ENCODE measurements around the gene KCNJ10. TPM values are rescaled to one million over a fixed set of nuclear protein-coding genes. Genes with fewer than 3 reads are reported as not detected.

Gene KCNJ10
- total and polyA plus RNA-seq, 7 experiments from 2014 or later: 0.29 to 0.32 TPM; not detected in 5

- Histone ChIP-seq H3K4me3 (ENCODE audit: low read length) (no peak overlapping the region), H3K36me3 (ENCODE audit: control insufficient read depth in 2 of 3, insufficient read depth in 3 of 3, low read length in 3 of 3) (no peaks in the 10 kb centered on the region), H3K27me3 (ENCODE audit: control insufficient read depth in 2 of 2, insufficient read depth in 2 of 2, low read length in 2 of 2) (no peaks in the 10 kb centered on the region), H3K27ac (ENCODE audit: low read depth, low read length) (no peak overlapping the region), H3K4me1 (ENCODE audit: control insufficient read depth in 2 of 2, insufficient read depth in 2 of 2, low read length in 2 of 2) (no peaks in the 10 kb centered on the region), H3K9me3 (ENCODE audit: control insufficient read depth in 2 of 3, low read length in 3 of 3) (no peaks in the 10 kb centered on the region)
- intact Hi-C loops (cut with micrococcal nuclease): no loop called here
- POLR2A ChIA-PET: no interaction called here
- Mint-ChIP-seq H3K4me1 (peaks cover 0 to 2% (median 0%) of the 10 kb centered on the region in 7 donors), H3K27me3 (peaks cover 7 to 39% (median 14%) of the 10 kb centered on the region in 5 donors), H3K36me3 (no peaks in the 10 kb centered on the region), H3K27ac (no peak overlapping the region), H3K4me3 (no peak overlapping the region), H3K9me3 (no peaks in the 10 kb centered on the region)
- CTCF ChIA-PET: no interaction called here
- no peak for ATAC-seq
- DNase-seq: no peak
These were observed 7.8 kb downstream of the KCNJ10 start for GRCh38 chr1:160062230-160062532.

DNA sequence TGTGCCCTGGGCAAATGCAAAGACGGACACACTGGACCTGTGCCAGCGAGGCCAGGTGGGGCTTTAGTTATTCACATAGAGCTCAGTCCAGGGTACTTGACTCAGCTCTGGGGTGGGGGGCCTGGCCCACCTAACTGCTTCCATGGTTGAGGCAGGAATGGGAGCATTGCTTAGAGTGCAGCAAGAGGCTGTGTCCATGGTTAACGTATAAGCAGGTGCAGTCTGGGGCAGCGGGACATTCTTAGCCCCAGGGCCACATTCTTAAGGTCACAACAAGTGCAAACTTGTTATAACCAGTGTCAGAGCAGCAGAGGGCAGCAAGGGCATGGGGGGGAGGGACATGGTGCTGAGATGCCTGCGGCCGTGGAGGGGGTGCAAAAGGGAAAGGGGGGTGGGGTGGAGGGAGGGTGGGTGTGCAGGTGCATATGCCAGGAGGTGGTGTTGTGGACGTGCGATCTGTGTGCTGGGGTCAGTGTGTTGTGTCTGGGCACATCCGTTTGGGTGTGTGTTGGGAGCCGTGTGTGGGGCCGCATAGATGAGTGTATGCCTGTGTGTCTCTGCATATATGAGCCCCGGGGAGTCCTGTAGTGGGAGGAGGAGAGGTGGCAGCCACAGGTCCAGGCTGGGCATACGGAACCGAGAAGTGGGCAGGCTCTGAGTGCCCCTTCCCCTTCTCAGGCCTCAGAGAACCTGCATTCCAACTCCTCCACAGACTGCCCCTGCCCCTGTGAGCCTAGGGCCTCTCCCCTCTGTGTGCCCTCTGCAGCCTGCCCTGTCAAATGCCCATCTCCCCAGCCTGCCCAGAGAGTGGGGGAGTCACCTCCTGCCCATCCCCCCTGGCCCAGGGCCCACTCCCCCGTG is 8.4 kb downstream of the KCNJ10 start:
- ChIA-PET POLR2A (no interaction called here), CTCF (no interaction called here)
- Mint-ChIP-seq H3K27ac (no peak overlapping the region), H3K4me1 (peaks cover 0 to 2% (median 0%) of the 10 kb centered on the region in 7 donors), H3K4me3 (no peak overlapping the region), H3K36me3 (no peaks in the 10 kb centered on the region), H3K27me3 (peaks cover 8 to 35% (median 14%) of the 10 kb centered on the region in 5 donors), H3K9me3 (no peaks in the 10 kb centered on the region)
- H3K27me3 ChIP-seq (ENCODE audit: control insufficient read depth in 2 of 2, insufficient read depth in 2 of 2, low read length in 2 of 2): no peaks in the 10 kb centered on the region
- no peak for ATAC-seq
- no peak for DNase-seq
- no peaks in the 10 kb centered on the region for H3K4me1 ChIP-seq (ENCODE audit: control insufficient read depth in 2 of 2, insufficient read depth in 2 of 2, low read length in 2 of 2)
- H3K4me3 ChIP-seq (ENCODE audit: low read length): no peak overlapping the region
- H3K9me3 ChIP-seq (ENCODE audit: control insufficient read depth in 2 of 3, low read length in 3 of 3): no peaks in the 10 kb centered on the region
- intact Hi-C loops (cut with micrococcal nuclease): no loop called here
- no peak overlapping the region for H3K27ac ChIP-seq (ENCODE audit: low read depth, low read length)
- no peaks in the 10 kb centered on the region for H3K36me3 ChIP-seq (ENCODE audit: control insufficient read depth in 2 of 3, insufficient read depth in 3 of 3, low read length in 3 of 3)

DNA sequence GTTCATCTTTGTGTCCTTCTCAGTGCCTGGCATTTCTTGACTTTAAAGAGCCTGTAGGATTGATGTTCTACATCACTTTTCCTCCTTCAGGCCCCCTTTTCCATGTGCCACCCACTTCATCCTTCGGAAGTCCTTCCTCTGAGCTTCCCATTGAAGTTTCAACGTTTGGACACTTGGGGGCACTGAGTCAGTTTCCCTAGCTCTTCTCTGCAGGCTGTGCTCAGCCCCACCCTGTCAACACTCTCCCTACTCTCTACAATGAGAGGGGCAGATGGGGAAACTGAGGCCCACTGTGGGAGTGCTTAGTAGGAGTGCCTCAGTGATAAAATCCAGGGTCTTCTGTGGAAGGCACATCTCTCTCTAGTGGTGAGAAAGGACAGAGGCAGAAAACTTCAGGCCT is 11.9 kb downstream of the KCNJ10 start:
- CTCF ChIA-PET: interaction anchor here (0.8 kb wide), 1 partner anchor 12 kb away, joined by 3 read pairs; no protein-coding TSS in a partner anchor
- Mint-ChIP-seq H3K27me3 (peaks cover 8 to 44% (median 25%) of the 10 kb centered on the region in 5 donors), H3K36me3 (no peaks in the 10 kb centered on the region), H3K9me3 (no peaks in the 10 kb centered on the region), H3K4me3 (no peak overlapping the region), H3K4me1 (peaks cover 0 to 4% (median 0%) of the 10 kb centered on the region in 7 donors), H3K27ac (no peak overlapping the region)
- no peaks in the 10 kb centered on the region for H3K4me1 ChIP-seq (ENCODE audit: control insufficient read depth in 2 of 2, insufficient read depth in 2 of 2, low read length in 2 of 2)
- no peak for DNase-seq
- no peaks in the 10 kb centered on the region for H3K27me3 ChIP-seq (ENCODE audit: control insufficient read depth in 2 of 2, insufficient read depth in 2 of 2, low read length in 2 of 2)
- no peak overlapping the region for H3K4me3 ChIP-seq (ENCODE audit: low read length)
- POLR2A ChIA-PET: interaction anchor here (1.0 kb wide), 1 partner anchor 16 kb away, joined by 3 read pairs; no protein-coding TSS in a partner anchor
- ATAC-seq: no peak
- intact Hi-C loops (cut with micrococcal nuclease): no loop called here
- H3K27ac ChIP-seq (ENCODE audit: low read depth, low read length): no peak overlapping the region
- no peaks in the 10 kb centered on the region for H3K9me3 ChIP-seq (ENCODE audit: control insufficient read depth in 2 of 3, low read length in 3 of 3)
- H3K36me3 ChIP-seq (ENCODE audit: control insufficient read depth in 2 of 3, insufficient read depth in 3 of 3, low read length in 3 of 3): no peaks in the 10 kb centered on the region

DNA sequence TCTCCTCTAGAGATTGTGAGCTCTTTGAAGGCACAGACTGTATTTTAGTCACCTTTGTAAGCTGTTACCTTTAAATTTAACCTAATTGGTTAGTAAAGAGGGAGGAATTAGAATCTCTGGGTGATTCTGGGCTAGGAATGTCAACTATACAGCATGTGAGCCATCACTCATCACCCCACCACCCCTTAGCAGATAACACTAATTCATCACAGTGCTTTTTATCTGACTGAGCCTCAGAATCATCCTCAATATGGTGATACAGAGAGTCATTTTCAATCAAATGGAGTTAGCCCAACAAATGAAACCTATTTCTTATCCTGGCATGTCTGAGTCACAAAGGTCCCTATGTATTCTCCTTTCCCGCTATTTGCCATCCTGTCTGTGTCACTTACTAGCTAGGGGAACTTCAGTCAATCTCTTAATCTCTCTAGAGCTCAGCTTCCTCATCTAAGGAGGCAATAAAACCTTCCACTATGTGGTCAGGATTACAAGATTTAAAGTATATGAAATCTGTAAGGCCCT is 13.3 kb downstream of the KCNJ10 start:
- intact Hi-C loops (cut with micrococcal nuclease): no loop called here
- no peaks in the 10 kb centered on the region for H3K27me3 ChIP-seq (ENCODE audit: control insufficient read depth in 2 of 2, insufficient read depth in 2 of 2, low read length in 2 of 2)

GRCh38 chr1:160053548-160054365 is 16.2 kb downstream of the KCNJ10 start:
- DNase-seq (no peak), ATAC-seq (no peak)
- peaks cover 0 to 4% (median 0%) of the 10 kb centered on the region in 5 donors for H3K36me3 Mint-ChIP-seq
- no peaks in the 10 kb centered on the region for H3K4me1 ChIP-seq (ENCODE audit: control insufficient read depth in 2 of 2, insufficient read depth in 2 of 2, low read length in 2 of 2)
- ChIA-PET POLR2A (no interaction called here), CTCF (interaction anchor here (1.3 kb wide), 1 partner anchor 32 kb away, joined by 4 read pairs; no protein-coding TSS in a partner anchor)
- H3K9me3 ChIP-seq (ENCODE audit: control insufficient read depth in 2 of 3, low read length in 3 of 3): no peaks in the 10 kb centered on the region
- peaks cover 0 to 2% (median 0%) of the 10 kb centered on the region in 11 donors for H3K9me3 Mint-ChIP-seq
- H3K4me3 Mint-ChIP-seq: no peak overlapping the region
- no peak overlapping the region for H3K27ac Mint-ChIP-seq
- H3K27me3 ChIP-seq (ENCODE audit: control insufficient read depth in 2 of 2, insufficient read depth in 2 of 2, low read length in 2 of 2): no peaks in the 10 kb centered on the region
- intact Hi-C loops (cut with micrococcal nuclease): no loop called here
- H3K4me3 ChIP-seq (ENCODE audit: low read length): no peak overlapping the region
- H3K36me3 ChIP-seq (ENCODE audit: control insufficient read depth in 2 of 3, insufficient read depth in 3 of 3, low read length in 3 of 3): no peaks in the 10 kb centered on the region
- peaks cover 0 to 4% (median 0%) of the 10 kb centered on the region in 7 donors for H3K4me1 Mint-ChIP-seq
- H3K27ac ChIP-seq (ENCODE audit: low read depth, low read length): no peak overlapping the region
- peaks cover 5 to 46% (median 28%) of the 10 kb centered on the region in 5 donors for H3K27me3 Mint-ChIP-seq

More for the DNA sequence above, 13.3 kb downstream of the KCNJ10 start:
- POLR2A ChIA-PET: no interaction called here
- Mint-ChIP-seq H3K36me3 (peaks cover 0 to 2% (median 0%) of the 10 kb centered on the region in 5 donors), H3K27me3 (peaks cover 9 to 51% (median 28%) of the 10 kb centered on the region in 5 donors), H3K27ac (no peak overlapping the region), H3K4me3 (no peak overlapping the region), H3K4me1 (peaks cover 0 to 4% (median 0%) of the 10 kb centered on the region in 7 donors), H3K9me3 (no peaks in the 10 kb centered on the region)
- CTCF ChIA-PET: no interaction called here
- Histone ChIP-seq H3K4me1 (ENCODE audit: control insufficient read depth in 2 of 2, insufficient read depth in 2 of 2, low read length in 2 of 2) (no peaks in the 10 kb centered on the region), H3K36me3 (ENCODE audit: control insufficient read depth in 2 of 3, insufficient read depth in 3 of 3, low read length in 3 of 3) (no peaks in the 10 kb centered on the region), H3K27ac (ENCODE audit: low read depth, low read length) (no peak overlapping the region), H3K9me3 (ENCODE audit: control insufficient read depth in 2 of 3, low read length in 3 of 3) (no peaks in the 10 kb centered on the region), H3K4me3 (ENCODE audit: low read length) (no peak overlapping the region)
- ATAC-seq (no peak), DNase-seq (no peak)

- H3K27me3 Mint-ChIP-seq: peaks cover 4 to 44% (median 24%) of the 10 kb centered on the region in 5 donors
- no peak overlapping the region for H3K27ac Mint-ChIP-seq
- no peak overlapping the region for H3K4me3 ChIP-seq (ENCODE audit: low read length)
- H3K9me3 Mint-ChIP-seq: peaks cover 0 to 2% (median 0%) of the 10 kb centered on the region in 11 donors
- H3K4me1 ChIP-seq (ENCODE audit: control insufficient read depth in 2 of 2, insufficient read depth in 2 of 2, low read length in 2 of 2): no peaks in the 10 kb centered on the region
- ATAC-seq (no peak), DNase-seq (no peak)
- intact Hi-C loops (cut with micrococcal nuclease): no loop called here
- H3K27ac ChIP-seq (ENCODE audit: low read depth, low read length): no peak overlapping the region
- peaks cover 0 to 4% (median 0%) of the 10 kb centered on the region in 7 donors for H3K4me1 Mint-ChIP-seq
- peaks cover 0 to 4% (median 0%) of the 10 kb centered on the region in 5 donors for H3K36me3 Mint-ChIP-seq
- no peak overlapping the region for H3K4me3 Mint-ChIP-seq
- POLR2A ChIA-PET: interaction anchor here (0.6 kb wide), 1 partner anchor 796 kb away, joined by 4 read pairs; no protein-coding TSS in a partner anchor
- no peaks in the 10 kb centered on the region for H3K9me3 ChIP-seq (ENCODE audit: control insufficient read depth in 2 of 3, low read length in 3 of 3)
- no peaks in the 10 kb centered on the region for H3K27me3 ChIP-seq (ENCODE audit: control insufficient read depth in 2 of 2, insufficient read depth in 2 of 2, low read length in 2 of 2)
- CTCF ChIA-PET: interaction anchor here (0.6 to 1.3 kb wide), 2 partner anchors 15 to 33 kb away, joined by 3 to 4 read pairs; no protein-coding TSS in a partner anchor
- no peaks in the 10 kb centered on the region for H3K36me3 ChIP-seq (ENCODE audit: control insufficient read depth in 2 of 3, insufficient read depth in 3 of 3, low read length in 3 of 3)
These were observed 17.0 kb downstream of the KCNJ10 start for GRCh38 chr1:160052936-160053335.
